Measurements from ENCODE around the gene TMEM60. TPM values are rescaled to one million over a fixed set of nuclear protein-coding genes. Genes with fewer than 3 reads are reported as not detected.

The TMEM60 gene
- total RNA-seq, 2 experiments from 2014 or later: 1.2 to 2.4 TPM

DNA sequence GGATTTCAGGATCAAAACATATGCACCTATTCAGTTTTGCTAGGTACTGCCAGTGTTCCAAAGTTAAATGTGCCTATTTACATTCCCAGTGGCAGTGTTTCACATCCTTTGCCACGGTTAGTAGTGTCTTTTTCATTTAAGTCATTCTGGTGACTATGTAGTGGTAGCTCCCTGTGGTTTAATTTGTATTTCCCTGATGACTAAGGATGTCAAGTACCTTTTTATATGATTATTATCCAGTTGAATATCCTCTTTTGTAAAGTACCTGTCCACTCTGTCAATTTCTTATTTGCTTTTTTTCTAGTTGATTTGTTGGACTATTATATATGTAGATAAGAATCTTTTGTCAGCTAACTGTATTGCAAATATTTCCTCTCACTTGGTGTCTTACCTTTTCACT lies 45.1 kb downstream of the TMEM60 start:
- DNase-seq (no peak), ATAC-seq (ENCODE audit: poor library complexity) (no peak)
- Mint-ChIP-seq H3K27ac (peak overlapping the region; percentile 63), H3K36me3 (ENCODE audit: low read depth) (peaks cover 32% of the 10 kb centered on the region), H3K27me3 (no peaks in the 10 kb centered on the region), H3K4me1 (ENCODE audit: low read depth) (peaks cover 62% of the 10 kb centered on the region), H3K9me3 (no peaks in the 10 kb centered on the region), H3K4me3 (no peak overlapping the region)
- Histone ChIP-seq H3K4me3 (ENCODE audit: low read length) (no peak overlapping the region), H3K4me1 (ENCODE audit: insufficient read depth, low read length) (peaks cover 6% of the 10 kb centered on the region), H3K9me3 (ENCODE audit: control insufficient read depth in 1 of 2, insufficient read depth in 1 of 2, low read length in 2 of 2) (no peaks in the 10 kb centered on the region), H3K36me3 (ENCODE audit: insufficient read depth, low read length) (peaks cover 27% of the 10 kb centered on the region), H3K27me3 (ENCODE audit: control insufficient read depth in 1 of 2, insufficient read depth in 2 of 2, low read length in 2 of 2) (no peaks in the 10 kb centered on the region), H3K27ac (ENCODE audit: low read depth in 1 of 2, low read length in 2 of 2) (no peak overlapping the region)
- TF ChIP-seq, protein P1, sequence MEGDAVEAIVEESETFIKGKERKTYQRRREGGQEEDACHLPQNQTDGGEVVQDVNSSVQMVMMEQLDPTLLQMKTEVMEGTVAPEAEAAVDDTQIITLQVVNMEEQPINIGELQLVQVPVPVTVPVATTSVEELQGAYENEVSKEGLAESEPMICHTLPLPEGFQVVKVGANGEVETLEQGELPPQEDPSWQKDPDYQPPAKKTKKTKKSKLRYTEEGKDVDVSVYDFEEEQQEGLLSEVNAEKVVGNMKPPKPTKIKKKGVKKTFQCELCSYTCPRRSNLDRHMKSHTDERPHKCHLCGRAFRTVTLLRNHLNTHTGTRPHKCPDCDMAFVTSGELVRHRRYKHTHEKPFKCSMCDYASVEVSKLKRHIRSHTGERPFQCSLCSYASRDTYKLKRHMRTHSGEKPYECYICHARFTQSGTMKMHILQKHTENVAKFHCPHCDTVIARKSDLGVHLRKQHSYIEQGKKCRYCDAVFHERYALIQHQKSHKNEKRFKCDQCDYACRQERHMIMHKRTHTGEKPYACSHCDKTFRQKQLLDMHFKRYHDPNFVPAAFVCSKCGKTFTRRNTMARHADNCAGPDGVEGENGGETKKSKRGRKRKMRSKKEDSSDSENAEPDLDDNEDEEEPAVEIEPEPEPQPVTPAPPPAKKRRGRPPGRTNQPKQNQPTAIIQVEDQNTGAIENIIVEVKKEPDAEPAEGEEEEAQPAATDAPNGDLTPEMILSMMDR (IDR thresholded peaks at IDR 0.05): no peak
- intact Hi-C loops (cut with DNase I, micrococcal nuclease): loop anchor here in 1 of 2 experiments (5.0 to 10.0 kb wide), 3 partner anchors 36 to 292 kb away; partner anchors contain the start of gene RSBN1L
- CTCF ChIA-PET: interaction anchor here (1.7 kb wide), 2 partner anchors 57 to 102 kb away, joined by 5 to 7 read pairs; partner anchors contain the start of gene RSBN1L
- POLR2A ChIA-PET: interaction anchor here (1.7 kb wide), 1 partner anchor 57 kb away, joined by 8 read pairs; the partner anchor contains the start of gene RSBN1L

DNA sequence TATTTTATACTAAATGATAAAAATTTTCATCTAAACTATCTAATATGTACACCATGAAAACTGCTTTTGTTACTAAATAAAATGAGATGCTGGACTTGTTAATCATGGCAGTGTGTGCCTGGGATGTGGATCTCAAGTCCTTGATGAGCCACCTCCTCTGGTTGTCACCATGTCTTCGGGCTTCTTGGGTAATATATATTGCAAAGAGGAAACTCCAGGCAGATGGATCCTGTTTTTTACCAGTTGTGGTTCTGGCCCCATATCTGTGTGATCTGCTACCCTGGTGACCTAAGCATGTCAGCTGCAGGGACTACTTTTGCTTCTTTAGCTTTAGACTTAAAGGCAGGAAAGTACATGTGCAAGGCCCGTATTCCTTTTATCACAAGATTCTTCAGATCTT lies 46.2 kb downstream of the TMEM60 start:
- no peaks in the 10 kb centered on the region for H3K27me3 ChIP-seq (ENCODE audit: control insufficient read depth in 1 of 2, insufficient read depth in 2 of 2, low read length in 2 of 2)
- H3K36me3 Mint-ChIP-seq (ENCODE audit: low read depth): peaks cover 40% of the 10 kb centered on the region
- peaks cover 25% of the 10 kb centered on the region for H3K36me3 ChIP-seq (ENCODE audit: insufficient read depth, low read length)
- peak overlapping the region; percentile 63 for H3K27ac Mint-ChIP-seq
- intact Hi-C loops (cut with DNase I, micrococcal nuclease): loop anchor here in 1 of 2 experiments (5.0 to 10.0 kb wide), 3 partner anchors 35 to 293 kb away; partner anchors contain the start of gene RSBN1L
- H3K27me3 Mint-ChIP-seq: no peaks in the 10 kb centered on the region
- peak; percentile 17 for ATAC-seq (ENCODE audit: poor library complexity)
- peaks cover 13% of the 10 kb centered on the region for H3K4me1 ChIP-seq (ENCODE audit: insufficient read depth, low read length)
- TF ChIP-seq, protein P1 (IDR thresholded peaks at IDR 0.05): no peak
- POLR2A ChIA-PET: no interaction called here
- no peak overlapping the region for H3K4me3 Mint-ChIP-seq
- peaks cover 62% of the 10 kb centered on the region for H3K4me1 Mint-ChIP-seq (ENCODE audit: low read depth)
- peak in 3 of 14 experiments; percentile 27 to 55 (median 41) for DNase-seq
- H3K9me3 ChIP-seq (ENCODE audit: control insufficient read depth in 1 of 2, insufficient read depth in 1 of 2, low read length in 2 of 2): no peaks in the 10 kb centered on the region
- CTCF ChIA-PET: no interaction called here
- H3K9me3 Mint-ChIP-seq: no peaks in the 10 kb centered on the region
- no peak overlapping the region for H3K27ac ChIP-seq (ENCODE audit: low read depth in 1 of 2, low read length in 2 of 2)
- H3K4me3 ChIP-seq (ENCODE audit: low read length): no peak overlapping the region

DNA sequence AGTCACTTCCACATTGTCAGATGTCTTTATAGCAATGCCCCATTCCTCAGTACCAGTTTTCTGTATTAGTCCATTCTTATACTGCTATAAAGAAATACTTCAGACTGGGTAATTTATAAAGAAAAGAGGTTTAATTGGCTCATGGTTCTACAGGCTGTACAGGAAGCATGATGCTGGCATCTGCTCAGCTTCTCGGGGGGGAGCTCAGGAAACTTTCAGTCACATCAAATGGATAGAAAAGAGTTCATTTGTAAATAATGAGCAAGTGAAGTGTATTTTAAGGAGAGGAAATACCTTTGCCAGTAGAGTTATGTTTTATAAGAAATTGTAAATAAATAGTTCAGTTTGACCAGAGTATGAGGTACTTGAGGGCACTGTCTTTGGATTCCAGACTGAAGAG lies 50.5 kb downstream of the TMEM60 start:
- no peak for DNase-seq
- TF ChIP-seq, protein P1 (IDR thresholded peaks at IDR 0.05): no peak
- Histone ChIP-seq H3K27me3 (ENCODE audit: control insufficient read depth in 1 of 2, insufficient read depth in 2 of 2, low read length in 2 of 2) (no peaks in the 10 kb centered on the region), H3K4me3 (ENCODE audit: low read length) (no peak overlapping the region), H3K4me1 (ENCODE audit: insufficient read depth, low read length) (peaks cover 22% of the 10 kb centered on the region), H3K36me3 (ENCODE audit: insufficient read depth, low read length) (peaks cover 28% of the 10 kb centered on the region), H3K9me3 (ENCODE audit: control insufficient read depth in 1 of 2, insufficient read depth in 1 of 2, low read length in 2 of 2) (no peaks in the 10 kb centered on the region), H3K27ac (ENCODE audit: low read depth in 1 of 2, low read length in 2 of 2) (no peak overlapping the region)
- no peak for ATAC-seq (ENCODE audit: poor library complexity)
- POLR2A ChIA-PET: interaction anchor here (1.7 kb wide), 1 partner anchor 10 kb away, joined by 7 read pairs; no protein-coding TSS in a partner anchor
- Mint-ChIP-seq H3K27ac (peak overlapping the region; percentile 65), H3K27me3 (no peaks in the 10 kb centered on the region), H3K4me3 (no peak overlapping the region), H3K9me3 (no peaks in the 10 kb centered on the region), H3K4me1 (ENCODE audit: low read depth) (peaks cover 48% of the 10 kb centered on the region), H3K36me3 (ENCODE audit: low read depth) (peaks cover 45% of the 10 kb centered on the region)
- CTCF ChIA-PET: interaction anchor here (1.1 to 1.6 kb wide), 2 partner anchors 51 to 96 kb away, joined by 3 read pairs; partner anchors contain the start of genes PHTF2 and TMEM60
- intact Hi-C loops (cut with DNase I, micrococcal nuclease): no loop called here
